GM23338 (cell line): ENCODE results near the gene ADIPOR2.

Experiments
- CREB1 ChIP-seq: fragments of 250-450 bp; sonication (Bioruptor Pico); IDR thresholded peaks from 2 replicates; pipeline ENCODE4 v1.5.0; 2020; ENCODE audit warnings: low read depth, mild to moderate bottlenecking, moderate library complexity
- EZH2 ChIP-seq: fragments of 200-600 bp; sonication (generic); IDR thresholded peaks from one replicate; pipeline ENCODE4 v1.8.0; 2017; ENCODE audit warnings: antibody characterized with exemption, mild to moderate bottlenecking, low read depth; ENCODE audit not compliant: unreplicated experiment
- EZH2phosphoT487 ChIP-seq: fragments of 200-600 bp; sonication (generic); IDR thresholded peaks from one replicate; pipeline ENCODE4 v1.8.1; 2018; ENCODE audit warnings: antibody characterized with exemption; ENCODE audit not compliant: unreplicated experiment
- JUNB ChIP-seq: IDR thresholded peaks from one replicate; pipeline ENCODE4 v1.6.1; 2016; ENCODE audit warnings: antibody characterized with exemption; ENCODE audit not compliant: unreplicated experiment
- NANOG ChIP-seq: IDR thresholded peaks from 2 replicates; pipeline ENCODE4 v1.6.1; 2016; ENCODE audit warnings: antibody characterized with exemption, borderline replicate concordance
- POLR2AphosphoS5 ChIP-seq: IDR thresholded peaks from 2 replicates; pipeline ENCODE4 v1.6.1; 2016; ENCODE audit warnings: antibody characterized with exemption, low read depth
- STAT1 ChIP-seq: IDR thresholded peaks from one replicate; pipeline ENCODE4 v1.6.1; 2016; ENCODE audit warnings: antibody characterized with exemption; ENCODE audit not compliant: unreplicated experiment
- ZNF331 ChIP-seq: fragments of 250-450 bp; sonication (Bioruptor Pico); IDR thresholded peaks from 2 replicates; pipeline ENCODE4 v1.5.0; 2020; ENCODE audit warnings: low read depth, mild to moderate bottlenecking, moderate library complexity
- TF ChIP-seq, protein P1 (sequence below), 2 experiments: fragments of 200-600 bp in 1 of 2; sonication (generic) in 1 of 2; conservative IDR thresholded peaks; 2 replicates each; pipeline versions ENCODE4 v1.5.1 to v1.6.1; 2016 to 2017; ENCODE audit warnings: antibody characterized with exemption in 2 of 2, low read depth in 2 of 2, mild to moderate bottlenecking in 2 of 2, moderate library complexity in 1 of 2
- TF ChIP-seq, protein P2 (sequence below): fragments of 250-450 bp; sonication (Bioruptor Pico); IDR thresholded peaks from 2 replicates; pipeline ENCODE4 v1.5.0; 2020; ENCODE audit warnings: mild to moderate bottlenecking, moderate library complexity
- TF ChIP-seq, protein P3 (sequence below): IDR thresholded peaks from one replicate; pipeline ENCODE4 v1.6.1; 2018; ENCODE audit warnings: antibody characterized with exemption; ENCODE audit not compliant: unreplicated experiment

DNA sequence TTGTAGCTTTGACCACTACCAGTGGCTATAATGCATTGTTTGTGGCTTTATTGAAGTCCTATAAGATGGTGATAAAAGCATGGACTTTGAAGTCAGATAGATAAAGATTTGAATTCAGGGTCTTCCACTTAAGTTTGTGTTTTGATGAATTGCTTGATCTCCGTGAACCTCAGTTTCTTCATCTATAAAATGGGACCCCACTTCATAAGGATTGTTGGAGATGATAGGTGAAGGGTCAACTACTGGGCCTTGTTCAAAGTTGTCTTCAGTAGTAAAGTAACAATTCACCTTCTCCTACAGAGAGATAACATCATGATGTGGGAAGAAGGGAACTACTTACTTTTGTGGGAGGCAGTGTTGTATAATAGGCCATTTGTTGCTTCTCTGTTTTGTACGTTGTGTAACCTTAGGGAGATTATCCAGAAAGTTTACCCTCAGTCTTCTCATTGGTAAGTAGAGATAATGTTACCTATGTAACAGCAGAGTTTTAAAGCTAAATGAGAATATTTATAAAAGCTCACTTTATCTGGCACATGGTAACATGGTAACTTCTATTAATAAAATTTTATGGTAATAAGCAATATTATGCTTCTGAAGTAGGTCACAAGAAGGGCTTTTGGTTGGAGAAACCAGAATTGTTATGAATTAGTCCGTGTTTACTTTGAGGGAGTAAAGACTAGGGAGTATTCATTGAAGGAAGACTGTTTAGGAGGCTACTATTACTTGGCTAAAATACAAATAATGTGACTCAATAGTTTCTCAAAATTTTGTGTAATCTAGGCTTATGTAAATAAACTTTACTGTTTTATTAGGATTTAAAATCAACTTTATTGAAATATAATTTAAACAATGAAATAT lies 15.1 kb downstream of the ADIPOR2 start:
- TF ChIP-seq, protein P1, sequence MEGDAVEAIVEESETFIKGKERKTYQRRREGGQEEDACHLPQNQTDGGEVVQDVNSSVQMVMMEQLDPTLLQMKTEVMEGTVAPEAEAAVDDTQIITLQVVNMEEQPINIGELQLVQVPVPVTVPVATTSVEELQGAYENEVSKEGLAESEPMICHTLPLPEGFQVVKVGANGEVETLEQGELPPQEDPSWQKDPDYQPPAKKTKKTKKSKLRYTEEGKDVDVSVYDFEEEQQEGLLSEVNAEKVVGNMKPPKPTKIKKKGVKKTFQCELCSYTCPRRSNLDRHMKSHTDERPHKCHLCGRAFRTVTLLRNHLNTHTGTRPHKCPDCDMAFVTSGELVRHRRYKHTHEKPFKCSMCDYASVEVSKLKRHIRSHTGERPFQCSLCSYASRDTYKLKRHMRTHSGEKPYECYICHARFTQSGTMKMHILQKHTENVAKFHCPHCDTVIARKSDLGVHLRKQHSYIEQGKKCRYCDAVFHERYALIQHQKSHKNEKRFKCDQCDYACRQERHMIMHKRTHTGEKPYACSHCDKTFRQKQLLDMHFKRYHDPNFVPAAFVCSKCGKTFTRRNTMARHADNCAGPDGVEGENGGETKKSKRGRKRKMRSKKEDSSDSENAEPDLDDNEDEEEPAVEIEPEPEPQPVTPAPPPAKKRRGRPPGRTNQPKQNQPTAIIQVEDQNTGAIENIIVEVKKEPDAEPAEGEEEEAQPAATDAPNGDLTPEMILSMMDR (conservative IDR thresholded peaks at IDR 0.05; ENCODE audit: low read depth in 2 of 2), result no peak
- TF ChIP-seq JUNB (no peak), POLR2AphosphoS5 (no peak), ZNF331 (CRISPR knock-in tag) (no peak), CREB1 (CRISPR knock-in tag) (no peak), NANOG (no peak), EZH2phosphoT487 (no peak), EZH2 (no peak), STAT1 (no peak)
- TF ChIP-seq, protein P2, sequence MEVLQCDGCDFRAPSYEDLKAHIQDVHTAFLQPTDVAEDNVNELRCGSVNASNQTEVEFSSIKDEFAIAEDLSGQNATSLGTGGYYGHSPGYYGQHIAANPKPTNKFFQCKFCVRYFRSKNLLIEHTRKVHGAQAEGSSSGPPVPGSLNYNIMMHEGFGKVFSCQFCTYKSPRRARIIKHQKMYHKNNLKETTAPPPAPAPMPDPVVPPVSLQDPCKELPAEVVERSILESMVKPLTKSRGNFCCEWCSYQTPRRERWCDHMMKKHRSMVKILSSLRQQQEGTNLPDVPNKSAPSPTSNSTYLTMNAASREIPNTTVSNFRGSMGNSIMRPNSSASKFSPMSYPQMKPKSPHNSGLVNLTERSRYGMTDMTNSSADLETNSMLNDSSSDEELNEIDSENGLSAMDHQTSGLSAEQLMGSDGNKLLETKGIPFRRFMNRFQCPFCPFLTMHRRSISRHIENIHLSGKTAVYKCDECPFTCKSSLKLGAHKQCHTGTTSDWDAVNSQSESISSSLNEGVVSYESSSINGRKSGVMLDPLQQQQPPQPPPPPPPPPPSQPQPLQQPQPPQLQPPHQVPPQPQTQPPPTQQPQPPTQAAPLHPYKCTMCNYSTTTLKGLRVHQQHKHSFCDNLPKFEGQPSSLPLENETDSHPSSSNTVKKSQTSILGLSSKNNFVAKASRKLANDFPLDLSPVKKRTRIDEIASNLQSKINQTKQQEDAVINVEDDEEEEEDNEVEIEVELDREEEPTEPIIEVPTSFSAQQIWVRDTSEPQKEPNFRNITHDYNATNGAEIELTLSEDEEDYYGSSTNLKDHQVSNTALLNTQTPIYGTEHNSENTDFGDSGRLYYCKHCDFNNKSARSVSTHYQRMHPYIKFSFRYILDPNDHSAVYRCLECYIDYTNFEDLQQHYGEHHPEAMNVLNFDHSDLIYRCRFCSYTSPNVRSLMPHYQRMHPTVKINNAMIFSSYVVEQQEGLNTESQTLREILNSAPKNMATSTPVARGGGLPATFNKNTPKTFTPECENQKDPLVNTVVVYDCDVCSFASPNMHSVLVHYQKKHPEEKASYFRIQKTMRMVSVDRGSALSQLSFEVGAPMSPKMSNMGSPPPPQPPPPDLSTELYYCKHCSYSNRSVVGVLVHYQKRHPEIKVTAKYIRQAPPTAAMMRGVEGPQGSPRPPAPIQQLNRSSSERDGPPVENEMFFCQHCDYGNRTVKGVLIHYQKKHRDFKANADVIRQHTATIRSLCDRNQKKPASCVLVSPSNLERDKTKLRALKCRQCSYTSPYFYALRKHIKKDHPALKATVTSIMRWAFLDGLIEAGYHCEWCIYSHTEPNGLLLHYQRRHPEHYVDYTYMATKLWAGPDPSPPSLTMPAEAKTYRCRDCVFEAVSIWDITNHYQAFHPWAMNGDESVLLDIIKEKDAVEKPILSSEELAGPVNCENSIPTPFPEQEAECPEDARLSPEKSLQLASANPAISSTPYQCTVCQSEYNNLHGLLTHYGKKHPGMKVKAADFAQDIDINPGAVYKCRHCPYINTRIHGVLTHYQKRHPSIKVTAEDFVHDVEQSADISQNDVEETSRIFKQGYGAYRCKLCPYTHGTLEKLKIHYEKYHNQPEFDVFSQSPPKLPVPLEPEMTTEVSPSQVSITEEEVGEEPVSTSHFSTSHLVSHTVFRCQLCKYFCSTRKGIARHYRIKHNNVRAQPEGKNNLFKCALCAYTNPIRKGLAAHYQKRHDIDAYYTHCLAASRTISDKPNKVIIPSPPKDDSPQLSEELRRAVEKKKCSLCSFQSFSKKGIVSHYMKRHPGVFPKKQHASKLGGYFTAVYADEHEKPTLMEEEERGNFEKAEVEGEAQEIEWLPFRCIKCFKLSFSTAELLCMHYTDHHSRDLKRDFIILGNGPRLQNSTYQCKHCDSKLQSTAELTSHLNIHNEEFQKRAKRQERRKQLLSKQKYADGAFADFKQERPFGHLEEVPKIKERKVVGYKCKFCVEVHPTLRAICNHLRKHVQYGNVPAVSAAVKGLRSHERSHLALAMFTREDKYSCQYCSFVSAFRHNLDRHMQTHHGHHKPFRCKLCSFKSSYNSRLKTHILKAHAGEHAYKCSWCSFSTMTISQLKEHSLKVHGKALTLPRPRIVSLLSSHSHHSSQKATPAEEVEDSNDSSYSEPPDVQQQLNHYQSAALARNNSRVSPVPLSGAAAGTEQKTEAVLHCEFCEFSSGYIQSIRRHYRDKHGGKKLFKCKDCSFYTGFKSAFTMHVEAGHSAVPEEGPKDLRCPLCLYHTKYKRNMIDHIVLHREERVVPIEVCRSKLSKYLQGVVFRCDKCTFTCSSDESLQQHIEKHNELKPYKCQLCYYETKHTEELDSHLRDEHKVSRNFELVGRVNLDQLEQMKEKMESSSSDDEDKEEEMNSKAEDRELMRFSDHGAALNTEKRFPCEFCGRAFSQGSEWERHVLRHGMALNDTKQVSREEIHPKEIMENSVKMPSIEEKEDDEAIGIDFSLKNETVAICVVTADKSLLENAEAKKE (CRISPR knock-in tag), result no peak
- TF ChIP-seq, protein P3, sequence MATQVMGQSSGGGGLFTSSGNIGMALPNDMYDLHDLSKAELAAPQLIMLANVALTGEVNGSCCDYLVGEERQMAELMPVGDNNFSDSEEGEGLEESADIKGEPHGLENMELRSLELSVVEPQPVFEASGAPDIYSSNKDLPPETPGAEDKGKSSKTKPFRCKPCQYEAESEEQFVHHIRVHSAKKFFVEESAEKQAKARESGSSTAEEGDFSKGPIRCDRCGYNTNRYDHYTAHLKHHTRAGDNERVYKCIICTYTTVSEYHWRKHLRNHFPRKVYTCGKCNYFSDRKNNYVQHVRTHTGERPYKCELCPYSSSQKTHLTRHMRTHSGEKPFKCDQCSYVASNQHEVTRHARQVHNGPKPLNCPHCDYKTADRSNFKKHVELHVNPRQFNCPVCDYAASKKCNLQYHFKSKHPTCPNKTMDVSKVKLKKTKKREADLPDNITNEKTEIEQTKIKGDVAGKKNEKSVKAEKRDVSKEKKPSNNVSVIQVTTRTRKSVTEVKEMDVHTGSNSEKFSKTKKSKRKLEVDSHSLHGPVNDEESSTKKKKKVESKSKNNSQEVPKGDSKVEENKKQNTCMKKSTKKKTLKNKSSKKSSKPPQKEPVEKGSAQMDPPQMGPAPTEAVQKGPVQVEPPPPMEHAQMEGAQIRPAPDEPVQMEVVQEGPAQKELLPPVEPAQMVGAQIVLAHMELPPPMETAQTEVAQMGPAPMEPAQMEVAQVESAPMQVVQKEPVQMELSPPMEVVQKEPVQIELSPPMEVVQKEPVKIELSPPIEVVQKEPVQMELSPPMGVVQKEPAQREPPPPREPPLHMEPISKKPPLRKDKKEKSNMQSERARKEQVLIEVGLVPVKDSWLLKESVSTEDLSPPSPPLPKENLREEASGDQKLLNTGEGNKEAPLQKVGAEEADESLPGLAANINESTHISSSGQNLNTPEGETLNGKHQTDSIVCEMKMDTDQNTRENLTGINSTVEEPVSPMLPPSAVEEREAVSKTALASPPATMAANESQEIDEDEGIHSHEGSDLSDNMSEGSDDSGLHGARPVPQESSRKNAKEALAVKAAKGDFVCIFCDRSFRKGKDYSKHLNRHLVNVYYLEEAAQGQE, result no peak
